Measurements from ENCODE around the gene BLOC1S5. TPM values are rescaled to one million over a fixed set of nuclear protein-coding genes. Genes with fewer than 3 reads are reported as not detected.

BLOC1S5 gene
- total RNA-seq, 1 experiment from 2014 or later = 8.1 TPM

- no peak for DNase-seq (ENCODE audit: low read depth)
These were observed 18.4 kb upstream of the BLOC1S5 start for GRCh38 chr6:8082572-8082953.

- DNase-seq (ENCODE audit: low read depth) = peak; percentile 70
These were observed 16.4 kb upstream of the BLOC1S5 start for GRCh38 chr6:8080362-8081151.

GRCh38 chr6:8079126-8079525, 14.9 kb upstream of the BLOC1S5 start:
- DNase-seq (ENCODE audit: low read depth) = no peak

- DNase-seq (ENCODE audit: low read depth) = no peak
These were observed 13.8 kb upstream of the BLOC1S5 start for GRCh38 chr6:8077991-8078390.

GRCh38 chr6:8075704-8076103, 11.5 kb upstream of the BLOC1S5 start:
- no peak for DNase-seq (ENCODE audit: low read depth)

- no peak for DNase-seq (ENCODE audit: low read depth)
These were observed 11.0 kb upstream of the BLOC1S5 start for GRCh38 chr6:8075185-8075584.

GRCh38 chr6:8074213-8074612, 10.0 kb upstream of the BLOC1S5 start:
- DNase-seq (ENCODE audit: low read depth) = no peak

- DNase-seq (ENCODE audit: low read depth) = no peak
These were observed 9.6 kb upstream of the BLOC1S5 start for GRCh38 chr6:8073758-8074157.

- no peak for DNase-seq (ENCODE audit: low read depth)
These were observed 6.5 kb upstream of the BLOC1S5 start for GRCh38 chr6:8070718-8071117.

- DNase-seq (ENCODE audit: low read depth) = no peak
These were observed 5.6 kb upstream of the BLOC1S5 start for GRCh38 chr6:8069631-8070284.

GRCh38 chr6:8069151-8069550, 5.0 kb upstream of the BLOC1S5 start:
- no peak for DNase-seq (ENCODE audit: low read depth)

GRCh38 chr6:8066108-8066507, 1.9 kb upstream of the BLOC1S5 start:
- no peak for DNase-seq (ENCODE audit: low read depth)

GRCh38 chr6:8065519-8065911, 1.3 kb upstream of the BLOC1S5 start:
- DNase-seq (ENCODE audit: low read depth) = no peak

GRCh38 chr6:8064638-8065518, 689 bp upstream of the BLOC1S5 start:
- no peak for DNase-seq (ENCODE audit: low read depth)

GRCh38 chr6:8061736-8062135, 2.5 kb downstream of the BLOC1S5 start:
- no peak for DNase-seq (ENCODE audit: low read depth)

- no peak for DNase-seq (ENCODE audit: low read depth)
These were observed 3.8 kb downstream of the BLOC1S5 start for GRCh38 chr6:8060346-8060745.

- no peak for DNase-seq (ENCODE audit: low read depth)
These were observed 5.1 kb downstream of the BLOC1S5 start for GRCh38 chr6:8059129-8059528.

GRCh38 chr6:8057793-8058192, 6.4 kb downstream of the BLOC1S5 start:
- no peak for DNase-seq (ENCODE audit: low read depth)

- DNase-seq (ENCODE audit: low read depth) = no peak
These were observed 6.9 kb downstream of the BLOC1S5 start for GRCh38 chr6:8057263-8057662.

GRCh38 chr6:8054276-8054675, 9.9 kb downstream of the BLOC1S5 start:
- DNase-seq (ENCODE audit: low read depth) = no peak

GRCh38 chr6:8047541-8048292, 16.5 kb downstream of the BLOC1S5 start:
- DNase-seq (ENCODE audit: low read depth) = peak; percentile 48
